B cell (primary cell): ENCODE results near the gene AMACR. TPM values are rescaled to one million over a fixed set of nuclear protein-coding genes. Genes with fewer than 3 reads are reported as not detected.

ENCODE experiments used
- ATAC-seq: fragments of 200-7000 bp; cut with Tn5 transposase; one replicate; pipeline ENCODE4 v1.10.0; 2021; ENCODE audit warnings: low read depth, mild to moderate bottlenecking, moderate number of reproducible peaks, moderate library complexity
- CTCF ChIA-PET: fragments of 350-600 bp; sonication (Branson Sonifier 250); formaldehyde crosslinking; loops from one replicate; lab custom pipeline; 2021; ENCODE audit warnings: antibody characterized with exemption, inconsistent platforms; lab: Charles Lee
- POLR2A ChIA-PET: fragments of 350-600 bp; sonication (Branson Sonifier 250); formaldehyde crosslinking; loops from one replicate; lab custom pipeline; 2021; ENCODE audit warnings: antibody characterized with exemption; lab: Charles Lee
- DNase-seq: peaks from one replicate; pipeline ENCODE4 v3.0.0; 2013
- H2AFZ ChIP-seq: 2 replicates; pipeline ENCODE4 v1.6.1; 2012; ENCODE audit warnings: mild to moderate bottlenecking, low read depth, low read length; ENCODE audit not compliant: insufficient read depth, poor library complexity, severe bottlenecking
- H3K27ac ChIP-seq, 2 donors: 1 replicate in 1 of 2; 2 replicates in 1 of 2; pipeline ENCODE4 v1.5.1; 2012 to 2013; ENCODE audit warnings: low read length in 2 of 2, mild to moderate bottlenecking in 2 of 2, moderate library complexity in 1 of 2
- H3K27me3 ChIP-seq, 4 experiments: fragments of 200-600 bp in 1 of 4; sonication (generic) in 1 of 4; replicated peaks in 1 of 4; 1 replicate in 2 of 4; 2 replicates in 2 of 4; pipeline versions ENCODE4 v1.6.1 to v1.7.0; 2013 to 2016; ENCODE audit warnings: low read length in 3 of 4, mild to moderate bottlenecking in 2 of 4, mixed read lengths in 1 of 4, moderate library complexity in 1 of 4; ENCODE audit not compliant: insufficient read depth in 4 of 4, control insufficient read depth in 3 of 4; ENCODE audit errors: control extremely low read depth in 1 of 4
- H3K36me3 ChIP-seq, 2 experiments: replicated peaks in 1 of 2; 1 replicate in 1 of 2; 2 replicates in 1 of 2; pipeline versions ENCODE4 v1.6.1 to v1.7.1; 2013; ENCODE audit warnings: low read length in 1 of 2; ENCODE audit not compliant: insufficient read depth in 2 of 2, control insufficient read depth in 1 of 2; ENCODE audit errors: control extremely low read depth in 1 of 2, extremely low read depth in 1 of 2
- H3K4me1 ChIP-seq, 2 donors: fragments of 200-600 bp in 1 of 2; sonication (generic) in 1 of 2; 1 replicate in 1 of 2; 2 replicates in 1 of 2; pipeline versions ENCODE4 v1.5.1 to v1.6.1; 2013 to 2017; ENCODE audit warnings: low read length in 2 of 2; ENCODE audit not compliant: control insufficient read depth in 2 of 2, insufficient read depth in 2 of 2
- H3K4me2 ChIP-seq: replicated peaks from 2 replicates; pipeline ENCODE3; 2012; ENCODE audit warnings: mild to moderate bottlenecking, low read depth, low read length; ENCODE audit not compliant: poor library complexity, severe bottlenecking
- H3K4me3 ChIP-seq, 5 experiments: fragments of 200-600 bp in 1 of 5; sonication (generic) in 1 of 5; 1 replicate in 3 of 5; 2 replicates in 2 of 5; pipeline versions ENCODE4 v1.5.1 to v1.7.0; 2011 to 2016; ENCODE audit warnings: low read length in 4 of 5, mild to moderate bottlenecking in 4 of 5, low read depth in 2 of 5, control low read depth in 1 of 5, moderate library complexity in 1 of 5; ENCODE audit not compliant: insufficient read depth in 1 of 5; ENCODE audit errors: control extremely low read depth in 1 of 5, extremely low read depth in 1 of 5
- H3K79me2 ChIP-seq: fragments of 200-600 bp; sonication (generic); one replicate; pipeline ENCODE4 v1.6.0; 2016; ENCODE audit warnings: low read length; ENCODE audit not compliant: control insufficient read depth, insufficient read depth
- H3K9ac ChIP-seq: fragments of 200-600 bp; sonication (generic); 2 replicates; pipeline ENCODE4 v1.6.1; 2017; ENCODE audit warnings: mild to moderate bottlenecking, low read length, moderate library complexity
- H3K9me3 ChIP-seq, 3 donors: one replicate each; pipeline versions ENCODE4 v1.6.1 to v1.7.1; 2013; ENCODE audit warnings: low read length in 2 of 3; ENCODE audit not compliant: control insufficient read depth in 2 of 3, insufficient read depth in 1 of 3; ENCODE audit errors: control extremely low read depth in 1 of 3
- H4K20me1 ChIP-seq: 2 replicates; pipeline ENCODE4 v1.6.0; 2012; ENCODE audit warnings: mild to moderate bottlenecking, low read length; ENCODE audit not compliant: insufficient read depth, control insufficient read depth, poor library complexity, severe bottlenecking
- H3K27ac Mint-ChIP-seq: one replicate; pipeline ENCODE4 v1.8.0; 2021; ENCODE audit warnings: mixed read lengths
- H3K27me3 Mint-ChIP-seq: one replicate; pipeline ENCODE4 v1.8.0; 2021; ENCODE audit warnings: mixed read lengths
- H3K4me1 Mint-ChIP-seq: one replicate; pipeline ENCODE4 v1.8.0; 2021; ENCODE audit warnings: mixed read lengths
- H3K4me3 Mint-ChIP-seq: one replicate; pipeline ENCODE4 v1.8.0; 2021; ENCODE audit warnings: mixed read lengths
- H3K9me3 Mint-ChIP-seq: one replicate; pipeline ENCODE4 v1.8.0; 2022; ENCODE audit warnings: mixed read lengths; ENCODE audit not compliant: insufficient read depth
- CTCF ChIP-seq: fragments of 200-600 bp; IDR thresholded peaks from one replicate; pipeline ENCODE4 v1.8.0; 2022; ENCODE audit warnings: antibody characterized with exemption, mild to moderate bottlenecking
- EZH2 ChIP-seq: IDR thresholded peaks from 2 replicates; pipeline ENCODE4 v1.6.1; 2012; ENCODE audit warnings: borderline replicate concordance, low read depth, mild to moderate bottlenecking, moderate library complexity, low read length; ENCODE audit not compliant: insufficient read depth, poor library complexity, severe bottlenecking
- WGBS: methylation state at CpG from one replicate; pipeline ENCODE4 v1.1.5; 2013; ENCODE audit warnings: missing lambda C conversion rate; ENCODE audit not compliant: insufficient coverage; 5-methylcytosine and 5-hydroxymethylcytosine counted together
- intact Hi-C: fragments of 100-400 bp; cut with micrococcal nuclease; formaldehyde crosslinking; loops from one replicate; pipeline ENCODE4 v1.10.0; 2022
- polyA plus RNA-seq: library from polyadenylated mRNA; depleted of rRNA; stranded (reverse); fragments of >200 nt; gene quantifications from 2 replicates; pipeline ENCODE4 v1.2.3, GENCODE V29; 2012
- total RNA-seq, 2 donors: library from RNA; stranded (reverse); fragments of 120-200 nt in 1 of 2; gene quantifications; 1 replicate in 1 of 2; 2 replicates in 1 of 2; pipeline versions ENCODE4 v1.2.3 to v1.2.4, GENCODE V29; 2013 to 2022

Gene AMACR
- total and polyA plus RNA-seq, 2 donors (not counting 1 experiment from before 2014, with no cell fraction given): 2.6 to 5.8 TPM

DNA sequence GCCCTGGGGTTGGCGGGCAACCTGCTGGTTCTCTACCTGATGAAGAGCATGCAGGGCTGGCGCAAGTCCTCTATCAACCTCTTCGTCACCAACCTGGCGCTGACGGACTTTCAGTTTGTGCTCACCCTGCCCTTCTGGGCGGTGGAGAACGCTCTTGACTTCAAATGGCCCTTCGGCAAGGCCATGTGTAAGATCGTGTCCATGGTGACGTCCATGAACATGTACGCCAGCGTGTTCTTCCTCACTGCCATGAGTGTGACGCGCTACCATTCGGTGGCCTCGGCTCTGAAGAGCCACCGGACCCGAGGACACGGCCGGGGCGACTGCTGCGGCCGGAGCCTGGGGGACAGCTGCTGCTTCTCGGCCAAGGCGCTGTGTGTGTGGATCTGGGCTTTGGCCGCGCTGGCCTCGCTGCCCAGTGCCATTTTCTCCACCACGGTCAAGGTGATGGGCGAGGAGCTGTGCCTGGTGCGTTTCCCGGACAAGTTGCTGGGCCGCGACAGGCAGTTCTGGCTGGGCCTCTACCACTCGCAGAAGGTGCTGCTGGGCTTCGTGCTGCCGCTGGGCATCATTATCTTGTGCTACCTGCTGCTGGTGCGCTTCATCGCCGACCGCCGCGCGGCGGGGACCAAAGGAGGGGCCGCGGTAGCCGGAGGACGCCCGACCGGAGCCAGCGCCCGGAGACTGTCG lies 70.7 kb downstream of the AMACR start:
- H3K4me2 ChIP-seq: no peak overlapping the region
- peaks cover 0 to 21% (median 0%) of the 10 kb centered on the region in 3 donors for H3K9me3 ChIP-seq
- no peaks in the 10 kb centered on the region for H3K79me2 ChIP-seq
- H3K36me3 ChIP-seq: no peaks in the 10 kb centered on the region
- H3K4me1 Mint-ChIP-seq: peaks cover 17% of the 10 kb centered on the region
- no peak overlapping the region for H3K4me3 Mint-ChIP-seq
- H2AFZ ChIP-seq: peak overlapping the region; percentile 5
- H3K27ac ChIP-seq: no peak overlapping the region
- TF ChIP-seq EZH2 (no peak), CTCF (no peak)
- peaks cover 48% of the 10 kb centered on the region for H3K27me3 Mint-ChIP-seq
- no peaks in the 10 kb centered on the region for H4K20me1 ChIP-seq
- ATAC-seq (no peak), DNase-seq (peak; percentile 6)
- WGBS: 44% methylated on average over 54 of the region's 54 CpGs
- no peak overlapping the region for H3K27ac Mint-ChIP-seq
- H3K4me3 ChIP-seq: no peak overlapping the region
- peaks cover 0 to 47% (median 23%) of the 10 kb centered on the region in 4 experiments for H3K27me3 ChIP-seq
- ChIA-PET CTCF (interaction anchor here (1.0 to 4.4 kb wide), 4 partner anchors 14 to 501 kb away, joined by 3 to 97 read pairs (median 10); no protein-coding TSS in a partner anchor), POLR2A (no interaction called here)
- H3K9ac ChIP-seq: no peak overlapping the region
- no peaks in the 10 kb centered on the region for H3K9me3 Mint-ChIP-seq
- peaks cover 13 to 20% of the 10 kb centered on the region in 2 donors for H3K4me1 ChIP-seq
- intact Hi-C loops: no loop called here

- Histone ChIP-seq H3K9ac (no peak within 1 kb of the TSS), H3K4me1 (peaks cover 13 to 20% of the 10 kb centered on the region in 2 donors), H4K20me1 (no peaks in the 10 kb centered on the region), H3K79me2 (no peaks in the 10 kb centered on the region), H3K9me3 (peaks cover 0 to 21% (median 0%) of the 10 kb centered on the region in 3 donors), H3K4me2 (peak within 1 kb of the TSS; percentile 22), H3K36me3 (no peaks in the 10 kb centered on the region), H3K27ac (no peak within 1 kb of the TSS), H2AFZ (peak within 1 kb of the TSS; percentile 5), H3K27me3 (peaks cover 0 to 41% (median 23%) of the 10 kb centered on the region in 4 experiments), H3K4me3 (no peak within 1 kb of the TSS)
- Mint-ChIP-seq H3K27me3 (peaks cover 43% of the 10 kb centered on the region), H3K4me3 (no peak within 1 kb of the TSS), H3K4me1 (peaks cover 17% of the 10 kb centered on the region), H3K9me3 (no peaks in the 10 kb centered on the region), H3K27ac (no peak within 1 kb of the TSS)
- ATAC-seq: no peak
- intact Hi-C loops: no loop called here
- no peak for TF ChIP-seq EZH2
- no peak for TF ChIP-seq CTCF
- DNase-seq: no peak
- POLR2A ChIA-PET: no interaction called here
- WGBS: 21% methylated on average over 45 of the region's 45 CpGs
- CTCF ChIA-PET: interaction anchor here (0.9 to 4.4 kb wide), 6 partner anchors 13 to 500 kb away, joined by 3 to 97 read pairs (median 8); no protein-coding TSS in a partner anchor
Measured at GRCh38 chr5:33936381-33937016, 71.4 kb downstream of the AMACR start, which contains the start of gene RXFP3. Gene RXFP3 (plus strand): TSS chr5:33936386. CDS start chr5:33936741, 355 bp downstream.
